GM23338 (cell line): ENCODE data around the gene KAZN.

Experiments
- POLR2AphosphoS5 ChIP-seq: IDR thresholded peaks from 2 replicates; pipeline ENCODE4 v1.6.1; 2016; ENCODE audit warnings: antibody characterized with exemption, low read depth
- ZNF114 ChIP-seq: fragments of 250-450 bp; sonication (Bioruptor Pico); IDR thresholded peaks from 2 replicates; pipeline ENCODE4 v1.5.0; 2020; ENCODE audit warnings: mild to moderate bottlenecking, moderate library complexity
- TF ChIP-seq, protein P1 (sequence below), 2 experiments: fragments of 200-600 bp in 1 of 2; sonication (generic) in 1 of 2; conservative IDR thresholded peaks; 2 replicates each; pipeline versions ENCODE4 v1.5.1 to v1.6.1; 2016 to 2017; ENCODE audit warnings: antibody characterized with exemption in 2 of 2, low read depth in 2 of 2, mild to moderate bottlenecking in 2 of 2, moderate library complexity in 1 of 2

DNA sequence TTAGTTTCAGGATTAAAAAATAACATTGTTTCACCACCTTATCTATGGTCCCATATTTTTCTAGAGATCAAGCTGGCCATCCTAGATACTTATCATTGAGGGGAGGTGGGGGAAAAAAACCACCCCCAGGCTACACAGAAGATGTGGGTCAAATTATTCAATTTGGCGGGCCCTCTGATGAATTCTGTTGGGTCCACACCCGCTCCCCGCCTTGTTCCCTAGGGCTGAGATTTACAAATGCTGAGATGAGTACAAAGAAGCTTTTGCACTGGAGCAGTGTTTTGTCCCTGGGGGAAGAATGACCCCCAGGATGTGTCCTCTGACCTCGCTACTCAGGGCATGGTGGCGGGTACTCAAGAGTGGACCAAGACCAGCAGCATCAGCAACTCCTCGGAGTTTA is 308.2 kb downstream of the KAZN start:
- TF ChIP-seq, protein P1, sequence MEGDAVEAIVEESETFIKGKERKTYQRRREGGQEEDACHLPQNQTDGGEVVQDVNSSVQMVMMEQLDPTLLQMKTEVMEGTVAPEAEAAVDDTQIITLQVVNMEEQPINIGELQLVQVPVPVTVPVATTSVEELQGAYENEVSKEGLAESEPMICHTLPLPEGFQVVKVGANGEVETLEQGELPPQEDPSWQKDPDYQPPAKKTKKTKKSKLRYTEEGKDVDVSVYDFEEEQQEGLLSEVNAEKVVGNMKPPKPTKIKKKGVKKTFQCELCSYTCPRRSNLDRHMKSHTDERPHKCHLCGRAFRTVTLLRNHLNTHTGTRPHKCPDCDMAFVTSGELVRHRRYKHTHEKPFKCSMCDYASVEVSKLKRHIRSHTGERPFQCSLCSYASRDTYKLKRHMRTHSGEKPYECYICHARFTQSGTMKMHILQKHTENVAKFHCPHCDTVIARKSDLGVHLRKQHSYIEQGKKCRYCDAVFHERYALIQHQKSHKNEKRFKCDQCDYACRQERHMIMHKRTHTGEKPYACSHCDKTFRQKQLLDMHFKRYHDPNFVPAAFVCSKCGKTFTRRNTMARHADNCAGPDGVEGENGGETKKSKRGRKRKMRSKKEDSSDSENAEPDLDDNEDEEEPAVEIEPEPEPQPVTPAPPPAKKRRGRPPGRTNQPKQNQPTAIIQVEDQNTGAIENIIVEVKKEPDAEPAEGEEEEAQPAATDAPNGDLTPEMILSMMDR (conservative IDR thresholded peaks at IDR 0.05; ENCODE audit: low read depth in 2 of 2): no peak
- TF ChIP-seq ZNF114 (CRISPR knock-in tag) (no peak), POLR2AphosphoS5 (no peak)
